ENCODE results near the gene LMOD3.

LMOD3 gene

GRCh38 chr3:69092030-69092516 lies 30.3 kb downstream of the LMOD3 start:
- peak; percentile 57 for DNase-seq (ENCODE audit: low read depth, low spot score)

GRCh38 chr3:69091389-69092029 lies 30.9 kb downstream of the LMOD3 start:
- DNase-seq (ENCODE audit: low read depth, low spot score), result no peak

- DNase-seq (ENCODE audit: low read depth, low spot score), result peak; percentile 72
Observed at GRCh38 chr3:69090021-69090420, 32.4 kb downstream of the LMOD3 start.

GRCh38 chr3:69088063-69088462 lies 34.3 kb downstream of the LMOD3 start:
- no peak for DNase-seq (ENCODE audit: low read depth, low spot score)

GRCh38 chr3:69087030-69087791 lies 35.2 kb downstream of the LMOD3 start:
- DNase-seq (ENCODE audit: low read depth, low spot score), result no peak

GRCh38 chr3:69085833-69086722 lies 36.3 kb downstream of the LMOD3 start:
- peak; percentile 95 for DNase-seq (ENCODE audit: low read depth, low spot score)

- peak; percentile 52 for DNase-seq (ENCODE audit: low read depth, low spot score)
Observed at GRCh38 chr3:69085168-69085832, 37.1 kb downstream of the LMOD3 start.

- DNase-seq (ENCODE audit: low read depth, low spot score), result peak; percentile 97
Observed at GRCh38 chr3:69084326-69085167, 37.8 kb downstream of the LMOD3 start, which contains the start of gene ARL6IP5. Gene ARL6IP5 (plus strand): TSS chr3:69084937. CDS start chr3:69085048, 111 bp downstream.

- peak; percentile 72 for DNase-seq (ENCODE audit: low read depth, low spot score)
Observed at GRCh38 chr3:69082805-69083204, 39.6 kb downstream of the LMOD3 start.

GRCh38 chr3:69082361-69082760 lies 40.0 kb downstream of the LMOD3 start:
- no peak for DNase-seq (ENCODE audit: low read depth, low spot score)

GRCh38 chr3:69081583-69082262 lies 40.7 kb downstream of the LMOD3 start:
- peak; percentile 51 for DNase-seq (ENCODE audit: low read depth, low spot score)

GRCh38 chr3:69080233-69080920 lies 42.0 kb downstream of the LMOD3 start, which contains the start of gene UBA3:
Gene UBA3 (minus strand): TSS chr3:69080365. CDS start chr3:69080353, 12 bp downstream.
- peak; percentile 95 for DNase-seq (ENCODE audit: low read depth, low spot score)

- peak; percentile 48 for DNase-seq (ENCODE audit: low read depth, low spot score)
Observed at GRCh38 chr3:69079269-69080159, 42.9 kb downstream of the LMOD3 start.

- DNase-seq (ENCODE audit: low read depth, low spot score), result no peak
Observed at GRCh38 chr3:69072928-69073327, 49.5 kb downstream of the LMOD3 start.

GRCh38 chr3:69066121-69066520 lies 56.3 kb downstream of the LMOD3 start:
- DNase-seq (ENCODE audit: low read depth, low spot score), result no peak

- no peak for DNase-seq (ENCODE audit: low read depth, low spot score)
Observed at GRCh38 chr3:69065318-69065964, 57.0 kb downstream of the LMOD3 start.

- DNase-seq (ENCODE audit: low read depth, low spot score), result no peak
Observed at GRCh38 chr3:69063636-69064035, 58.8 kb downstream of the LMOD3 start.

GRCh38 chr3:69059688-69060087 lies 62.7 kb downstream of the LMOD3 start:
- DNase-seq (ENCODE audit: low read depth, low spot score), result no peak
